Measurements from ENCODE around the gene APBA1. TPM values are rescaled to one million over a fixed set of nuclear protein-coding genes. Genes with fewer than 3 reads are reported as not detected.

The APBA1 gene
- total and polyA plus RNA-seq, 4 experiments from 2014 or later, result 0.83 to 2.0 (median 0.90) TPM; not detected in 1

- intact Hi-C loops (cut with micrococcal nuclease), result no loop called here
- CTCF ChIA-PET (ENCODE audit: partially characterized antibody), result interaction anchor here (1.5 kb wide), 1 partner anchor 10 kb away, joined by 3 read pairs; no protein-coding TSS in a partner anchor
Observed at GRCh38 chr9:69458176-69458575, 214.0 kb downstream of the APBA1 start.

GRCh38 chr9:69456201-69456600, 216.0 kb downstream of the APBA1 start:
- POLR2A ChIA-PET (ENCODE audit: partially characterized antibody), result no interaction called here
- CTCF ChIA-PET (ENCODE audit: partially characterized antibody), result no interaction called here
- H3K27ac Mint-ChIP-seq, result peak overlapping the region in 1 of 7 donors; percentile 5
- no peaks in the 10 kb centered on the region for H3K27me3 ChIP-seq (ENCODE audit: insufficient read depth, low read length)
- H3K9me3 ChIP-seq (ENCODE audit: control insufficient read depth in 1 of 2, low read length in 2 of 2), result no peaks in the 10 kb centered on the region
- no peaks in the 10 kb centered on the region for H3K27me3 Mint-ChIP-seq
- H3K9me3 Mint-ChIP-seq, result no peaks in the 10 kb centered on the region
- no peak overlapping the region for H3K4me3 Mint-ChIP-seq
- no peaks in the 10 kb centered on the region for H3K36me3 ChIP-seq (ENCODE audit: insufficient read depth, low read length)
- H3K4me1 Mint-ChIP-seq, result no peaks in the 10 kb centered on the region
- H3K4me1 ChIP-seq (ENCODE audit: insufficient read depth, low read length), result no peaks in the 10 kb centered on the region
- no peak for DNase-seq
- H3K36me3 Mint-ChIP-seq, result no peaks in the 10 kb centered on the region
- no peak overlapping the region for H3K27ac ChIP-seq (ENCODE audit: low read depth, low read length)
- intact Hi-C loops (cut with micrococcal nuclease), result no loop called here
- no peak overlapping the region for H3K4me3 ChIP-seq (ENCODE audit: low read length in 2 of 2)

More at GRCh38 chr9:69458176-69458575, 214.0 kb downstream of the APBA1 start:
- no peaks in the 10 kb centered on the region for H3K36me3 ChIP-seq (ENCODE audit: insufficient read depth, low read length)
- no peak overlapping the region for H3K4me3 Mint-ChIP-seq
- H3K9me3 ChIP-seq (ENCODE audit: control insufficient read depth in 1 of 2, low read length in 2 of 2), result no peaks in the 10 kb centered on the region
- no peaks in the 10 kb centered on the region for H3K9me3 Mint-ChIP-seq
- POLR2A ChIA-PET (ENCODE audit: partially characterized antibody), result no interaction called here
- no peak overlapping the region for H3K27ac Mint-ChIP-seq
- no peak for DNase-seq
- H3K27me3 Mint-ChIP-seq, result no peaks in the 10 kb centered on the region
- H3K4me1 ChIP-seq (ENCODE audit: insufficient read depth, low read length), result no peaks in the 10 kb centered on the region
- no peaks in the 10 kb centered on the region for H3K4me1 Mint-ChIP-seq
- no peaks in the 10 kb centered on the region for H3K36me3 Mint-ChIP-seq
- no peaks in the 10 kb centered on the region for H3K27me3 ChIP-seq (ENCODE audit: insufficient read depth, low read length)
- H3K4me3 ChIP-seq (ENCODE audit: low read length in 2 of 2), result no peak overlapping the region
- no peak overlapping the region for H3K27ac ChIP-seq (ENCODE audit: low read depth, low read length)

- no peak overlapping the region for H3K27ac ChIP-seq (ENCODE audit: low read depth, low read length)
- Mint-ChIP-seq H3K4me3 (no peak overlapping the region), H3K4me1 (no peaks in the 10 kb centered on the region), H3K9me3 (no peaks in the 10 kb centered on the region), H3K36me3 (no peaks in the 10 kb centered on the region), H3K27me3 (no peaks in the 10 kb centered on the region), H3K27ac (peak overlapping the region in 1 of 7 donors; percentile 42)
- ChIA-PET POLR2A (ENCODE audit: partially characterized antibody) (no interaction called here), CTCF (ENCODE audit: partially characterized antibody) (no interaction called here)
- peaks cover 2% of the 10 kb centered on the region for H3K4me1 ChIP-seq (ENCODE audit: insufficient read depth, low read length)
- no peak for DNase-seq
- H3K27me3 ChIP-seq (ENCODE audit: insufficient read depth, low read length), result no peaks in the 10 kb centered on the region
- H3K9me3 ChIP-seq (ENCODE audit: control insufficient read depth in 1 of 2, low read length in 2 of 2), result no peaks in the 10 kb centered on the region
- intact Hi-C loops (cut with micrococcal nuclease), result no loop called here
- no peak overlapping the region for H3K4me3 ChIP-seq (ENCODE audit: low read length in 2 of 2)
- H3K36me3 ChIP-seq (ENCODE audit: insufficient read depth, low read length), result no peaks in the 10 kb centered on the region
Observed at GRCh38 chr9:69455311-69455710, 216.9 kb downstream of the APBA1 start.

GRCh38 chr9:69454321-69454720, 217.8 kb downstream of the APBA1 start:
- Mint-ChIP-seq H3K4me1 (no peaks in the 10 kb centered on the region), H3K4me3 (no peak overlapping the region), H3K27me3 (no peaks in the 10 kb centered on the region), H3K9me3 (no peaks in the 10 kb centered on the region), H3K36me3 (no peaks in the 10 kb centered on the region), H3K27ac (peak overlapping the region in 1 of 7 donors; percentile 22)
- Histone ChIP-seq H3K27me3 (ENCODE audit: insufficient read depth, low read length) (no peaks in the 10 kb centered on the region), H3K4me1 (ENCODE audit: insufficient read depth, low read length) (peaks cover 3% of the 10 kb centered on the region), H3K36me3 (ENCODE audit: insufficient read depth, low read length) (no peaks in the 10 kb centered on the region), H3K4me3 (ENCODE audit: low read length in 2 of 2) (no peak overlapping the region), H3K9me3 (ENCODE audit: control insufficient read depth in 1 of 2, low read length in 2 of 2) (no peaks in the 10 kb centered on the region), H3K27ac (ENCODE audit: low read depth, low read length) (no peak overlapping the region)
- intact Hi-C loops (cut with micrococcal nuclease), result no loop called here
- DNase-seq, result no peak
- POLR2A ChIA-PET (ENCODE audit: partially characterized antibody), result no interaction called here
- CTCF ChIA-PET (ENCODE audit: partially characterized antibody), result interaction anchor here (1.2 kb wide), 1 partner anchor 33 kb away, joined by 4 read pairs; no protein-coding TSS in a partner anchor

GRCh38 chr9:69453746-69454145, 218.4 kb downstream of the APBA1 start:
- POLR2A ChIA-PET (ENCODE audit: partially characterized antibody), result no interaction called here
- H3K27me3 Mint-ChIP-seq, result no peaks in the 10 kb centered on the region
- intact Hi-C loops (cut with micrococcal nuclease), result no loop called here

GRCh38 chr9:69452110-69452782, 219.9 kb downstream of the APBA1 start:
- no peak overlapping the region for H3K27ac ChIP-seq (ENCODE audit: low read depth, low read length)
- ChIA-PET POLR2A (ENCODE audit: partially characterized antibody) (no interaction called here), CTCF (ENCODE audit: partially characterized antibody) (interaction anchor here (1.4 kb wide), 2 partner anchors 29 to 53 kb away, joined by 3 to 5 read pairs; no protein-coding TSS in a partner anchor)
- no peak for DNase-seq
- Mint-ChIP-seq H3K27me3 (peaks cover 1 to 2% of the 10 kb centered on the region in 2 donors), H3K36me3 (peaks cover 0 to 3% of the 10 kb centered on the region in 2 donors), H3K4me1 (peaks cover 0 to 3% (median 0%) of the 10 kb centered on the region in 4 donors), H3K4me3 (no peak overlapping the region), H3K9me3 (peaks cover 0 to 3% (median 0%) of the 10 kb centered on the region in 8 donors), H3K27ac (no peak overlapping the region)
- H3K36me3 ChIP-seq (ENCODE audit: insufficient read depth, low read length), result no peaks in the 10 kb centered on the region
- intact Hi-C loops (cut with micrococcal nuclease), result no loop called here
- peaks cover 3% of the 10 kb centered on the region for H3K4me1 ChIP-seq (ENCODE audit: insufficient read depth, low read length)
- H3K9me3 ChIP-seq (ENCODE audit: control insufficient read depth in 1 of 2, low read length in 2 of 2), result no peaks in the 10 kb centered on the region
- H3K4me3 ChIP-seq (ENCODE audit: low read length in 2 of 2), result no peak overlapping the region
- H3K27me3 ChIP-seq (ENCODE audit: insufficient read depth, low read length), result no peaks in the 10 kb centered on the region

More at GRCh38 chr9:69453746-69454145, 218.4 kb downstream of the APBA1 start:
- Histone ChIP-seq H3K4me3 (ENCODE audit: low read length in 2 of 2) (no peak overlapping the region), H3K9me3 (ENCODE audit: control insufficient read depth in 1 of 2, low read length in 2 of 2) (no peaks in the 10 kb centered on the region), H3K27ac (ENCODE audit: low read depth, low read length) (no peak overlapping the region), H3K4me1 (ENCODE audit: insufficient read depth, low read length) (peaks cover 3% of the 10 kb centered on the region), H3K36me3 (ENCODE audit: insufficient read depth, low read length) (no peaks in the 10 kb centered on the region), H3K27me3 (ENCODE audit: insufficient read depth, low read length) (no peaks in the 10 kb centered on the region)
- Mint-ChIP-seq H3K4me3 (no peak overlapping the region), H3K4me1 (no peaks in the 10 kb centered on the region), H3K27ac (no peak overlapping the region), H3K36me3 (no peaks in the 10 kb centered on the region), H3K9me3 (no peaks in the 10 kb centered on the region)
- CTCF ChIA-PET (ENCODE audit: partially characterized antibody), result interaction anchor here (1.2 kb wide), 1 partner anchor 33 kb away, joined by 4 read pairs; no protein-coding TSS in a partner anchor
- no peak for DNase-seq

- H3K4me3 ChIP-seq (ENCODE audit: low read length in 2 of 2), result no peak overlapping the region
- Mint-ChIP-seq H3K36me3 (peaks cover 0 to 3% of the 10 kb centered on the region in 2 donors), H3K27ac (peak overlapping the region in 1 of 7 donors; percentile 3), H3K4me1 (peaks cover 0 to 3% (median 0%) of the 10 kb centered on the region in 4 donors), H3K27me3 (peaks cover 1 to 10% of the 10 kb centered on the region in 2 donors), H3K4me3 (no peak overlapping the region), H3K9me3 (peaks cover 0 to 3% (median 0%) of the 10 kb centered on the region in 8 donors)
- ChIA-PET POLR2A (ENCODE audit: partially characterized antibody) (no interaction called here), CTCF (ENCODE audit: partially characterized antibody) (interaction anchor here (0.8 kb wide), 1 partner anchor 24 kb away, joined by 3 read pairs; no protein-coding TSS in a partner anchor)
- no peaks in the 10 kb centered on the region for H3K27me3 ChIP-seq (ENCODE audit: insufficient read depth, low read length)
- no peaks in the 10 kb centered on the region for H3K36me3 ChIP-seq (ENCODE audit: insufficient read depth, low read length)
- intact Hi-C loops (cut with micrococcal nuclease), result no loop called here
- DNase-seq, result no peak
- H3K9me3 ChIP-seq (ENCODE audit: control insufficient read depth in 1 of 2, low read length in 2 of 2), result no peaks in the 10 kb centered on the region
- peaks cover 3% of the 10 kb centered on the region for H3K4me1 ChIP-seq (ENCODE audit: insufficient read depth, low read length)
- H3K27ac ChIP-seq (ENCODE audit: low read depth, low read length), result no peak overlapping the region
Observed at GRCh38 chr9:69446496-69446895, 225.7 kb downstream of the APBA1 start.
